NCI-H2081 (cell line): ENCODE data around the gene DTNBP1.
A peak's percentile ranks its signal among the peaks of the same experiment; 100 is the strongest.
"Not testable (repeated sequence)": the region's sequence is repeated elsewhere in the genome, so short reads cannot be mapped to it uniquely, and the experiment has no call there.

Experiments
- DNase-seq, 2 experiments: peaks; one replicate each; lab custom pipeline; 2025; lab: John Stamatoyannopoulos, UW

Gene DTNBP1

DNA sequence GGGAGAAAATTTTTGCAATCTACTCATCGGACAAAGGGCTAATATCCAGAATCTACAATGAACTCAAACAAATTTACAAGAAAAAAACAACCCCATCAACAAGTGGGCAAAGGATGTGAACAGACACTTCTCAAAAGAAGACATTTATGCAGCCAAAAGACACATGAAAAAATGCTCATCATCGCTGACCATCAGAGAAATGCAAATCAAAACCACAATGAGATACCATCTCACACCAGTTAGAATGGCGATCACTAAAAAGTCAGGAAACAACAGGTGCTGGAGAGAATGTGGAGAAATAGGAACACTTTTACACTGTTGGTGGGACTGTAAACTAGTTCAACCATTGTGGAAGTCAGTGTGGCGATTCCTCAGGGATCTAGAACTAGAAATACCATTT lies 4.1 kb upstream of the DTNBP1 start:
- DNase-seq = not testable (repeated sequence)

DNA sequence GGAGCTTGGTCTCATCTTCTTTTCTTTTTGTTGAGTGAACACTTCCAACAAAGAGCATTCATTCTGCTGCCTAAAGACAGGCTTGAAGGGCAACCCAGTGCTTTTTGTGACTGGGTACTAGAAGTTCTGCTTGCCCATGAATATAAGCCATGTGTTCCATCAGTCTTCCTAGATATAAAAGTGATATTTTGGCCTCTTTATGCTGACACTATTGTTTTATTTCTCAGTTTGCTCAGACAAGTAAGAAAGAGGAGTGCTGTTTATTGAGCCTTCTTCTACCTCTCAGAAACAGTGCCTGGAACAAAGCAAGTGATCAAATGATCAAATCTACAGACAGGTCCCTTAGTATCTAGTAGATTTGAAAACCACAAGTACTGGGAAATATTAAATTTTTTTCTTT lies 2.4 kb upstream of the DTNBP1 start:
- no peak for DNase-seq

DNA sequence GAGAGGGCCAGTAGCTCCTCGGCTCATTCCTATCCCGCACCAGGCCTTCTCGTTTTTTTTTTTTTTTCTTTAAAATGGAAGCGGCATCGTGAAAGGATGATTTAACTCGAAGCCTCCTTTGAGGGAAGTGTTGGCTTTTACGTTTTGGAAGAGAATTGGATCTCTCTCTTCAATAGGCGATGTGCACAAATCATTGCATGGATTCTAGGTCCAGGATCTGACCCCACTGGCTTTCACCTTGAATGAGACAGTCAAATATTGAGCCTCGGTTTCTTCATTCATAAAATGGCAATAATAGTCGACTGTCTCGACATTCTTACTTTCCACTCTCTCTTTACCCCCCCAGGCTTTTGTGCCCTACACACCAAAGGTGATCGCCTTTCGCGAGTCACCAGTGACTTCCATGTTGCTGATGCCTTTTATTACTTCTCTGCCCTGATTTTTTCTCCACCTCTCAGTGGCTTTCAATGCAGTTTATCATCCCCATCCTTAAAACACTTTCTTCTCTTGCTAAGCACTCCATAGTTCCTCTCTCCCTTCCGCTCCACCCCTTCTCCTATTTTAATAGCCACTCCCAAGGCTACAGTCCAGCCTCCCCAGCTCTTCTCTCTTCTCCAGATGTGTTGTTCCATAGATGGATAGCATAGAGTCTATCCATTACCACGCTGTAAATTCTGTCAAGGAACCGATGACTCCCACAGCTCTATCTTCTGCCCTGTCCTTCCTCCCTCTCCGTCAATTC lies 473 bp upstream of the DTNBP1 start:
- no peak for DNase-seq

DNA sequence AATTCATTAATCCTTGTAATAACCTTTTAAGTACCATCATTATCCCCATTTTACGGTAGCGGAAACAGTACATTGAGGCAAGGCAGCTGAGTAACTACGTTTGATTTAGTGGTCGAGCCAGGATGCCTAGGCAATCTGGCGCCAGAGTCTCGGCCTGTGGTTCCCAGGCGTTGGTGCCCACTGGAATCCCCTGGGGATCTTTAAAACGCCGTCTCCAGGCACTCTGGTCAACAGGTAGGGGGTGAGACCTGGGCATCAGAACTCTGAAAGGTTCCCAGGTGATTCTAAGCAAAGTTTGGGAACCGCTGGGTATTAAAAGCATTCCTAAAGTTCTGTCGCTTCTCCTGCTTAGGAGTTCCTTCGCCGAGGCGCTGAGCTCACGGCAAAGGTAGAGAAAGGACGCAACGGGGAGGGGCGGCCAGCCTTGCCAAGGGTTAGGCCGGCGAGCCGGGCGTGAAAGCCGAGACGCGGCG lies 939 bp downstream of the DTNBP1 start:
- peak in 1 of 2 experiments; percentile 48 for DNase-seq

DNA sequence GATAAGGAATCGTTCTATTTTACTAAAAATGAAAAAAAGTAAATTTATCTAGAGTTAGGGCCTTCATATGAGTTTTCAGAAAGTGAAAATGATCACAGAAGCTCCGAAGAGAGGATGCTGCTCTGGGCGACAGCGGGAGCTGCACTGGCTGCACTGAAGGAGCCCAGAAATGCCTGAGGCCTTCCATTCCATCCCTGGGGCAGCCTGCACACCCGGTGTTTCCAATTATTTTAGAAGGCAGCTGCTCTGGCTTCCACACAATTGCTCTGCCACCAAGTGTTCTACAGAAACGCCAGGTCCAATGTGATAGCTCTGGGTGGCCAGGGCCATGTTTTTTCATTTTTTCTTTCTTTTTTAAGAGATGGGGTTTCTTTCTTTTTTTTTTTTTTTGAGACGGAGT lies 3.6 kb downstream of the DTNBP1 start:
- DNase-seq = no peak

DNA sequence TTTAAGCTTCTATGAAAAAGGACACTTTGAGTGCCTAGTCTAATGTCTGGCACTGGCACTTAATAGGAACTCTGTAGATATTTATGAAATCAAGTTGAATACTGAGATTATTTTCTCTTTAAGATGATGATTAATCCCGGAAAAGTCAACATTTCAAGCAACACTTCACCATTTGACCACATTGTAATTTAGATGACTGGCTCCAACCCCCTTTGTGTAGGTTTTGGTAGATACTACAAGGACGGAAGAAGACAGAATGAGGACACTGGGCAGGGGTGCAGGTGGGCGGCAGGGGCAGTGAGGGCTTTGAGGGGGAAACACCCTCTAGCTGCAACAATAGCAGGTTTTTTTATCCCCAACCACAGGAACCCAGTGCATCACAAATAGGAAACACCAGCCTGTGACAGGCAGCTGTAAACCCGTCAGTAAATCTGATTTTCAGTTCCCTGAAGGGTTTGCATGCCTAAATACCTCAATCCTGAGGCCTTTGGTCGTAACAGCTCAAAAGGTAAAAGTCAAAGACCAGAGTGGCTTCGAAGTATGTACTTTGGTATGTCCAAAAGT lies 4.6 kb downstream of the DTNBP1 start:
- DNase-seq = no peak

DNA sequence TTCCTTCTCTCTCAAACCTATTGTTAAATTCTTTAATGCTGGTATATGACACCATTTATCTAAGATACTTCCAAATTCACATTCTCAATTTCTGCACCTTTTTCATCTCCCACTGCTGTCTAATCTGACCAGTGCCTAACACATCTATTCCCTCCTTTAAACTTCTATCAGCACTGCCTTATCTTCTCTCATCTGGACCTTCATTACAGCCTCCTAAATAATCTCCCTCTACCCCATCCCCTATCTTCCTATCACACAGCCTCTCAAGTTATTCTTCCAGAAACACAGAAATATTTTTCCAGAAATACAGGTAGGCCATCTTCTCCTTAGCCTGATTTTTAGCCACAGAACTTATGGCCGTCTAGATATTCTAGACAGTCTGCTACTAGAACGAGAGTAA lies 5.5 kb downstream of the DTNBP1 start:
- DNase-seq = no peak

DNA sequence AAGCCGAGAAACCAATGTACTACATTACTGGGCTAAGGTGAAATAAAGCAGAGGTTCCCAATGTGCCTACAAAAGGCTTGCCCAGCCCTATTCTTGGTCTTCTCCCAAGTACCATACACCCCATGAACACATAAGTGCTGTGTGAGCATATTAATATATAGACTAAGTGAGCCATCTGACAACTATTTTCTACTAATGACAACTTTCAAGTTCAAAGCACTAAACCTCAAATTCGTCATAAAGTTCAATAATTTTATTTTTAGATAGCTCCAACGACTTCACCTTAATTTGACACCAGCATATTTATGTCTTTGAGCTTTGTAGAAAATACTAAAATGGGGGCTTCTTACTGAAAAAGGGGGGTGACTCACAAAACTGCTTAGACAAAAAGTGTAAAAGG lies 6.7 kb downstream of the DTNBP1 start:
- DNase-seq = no peak

DNA sequence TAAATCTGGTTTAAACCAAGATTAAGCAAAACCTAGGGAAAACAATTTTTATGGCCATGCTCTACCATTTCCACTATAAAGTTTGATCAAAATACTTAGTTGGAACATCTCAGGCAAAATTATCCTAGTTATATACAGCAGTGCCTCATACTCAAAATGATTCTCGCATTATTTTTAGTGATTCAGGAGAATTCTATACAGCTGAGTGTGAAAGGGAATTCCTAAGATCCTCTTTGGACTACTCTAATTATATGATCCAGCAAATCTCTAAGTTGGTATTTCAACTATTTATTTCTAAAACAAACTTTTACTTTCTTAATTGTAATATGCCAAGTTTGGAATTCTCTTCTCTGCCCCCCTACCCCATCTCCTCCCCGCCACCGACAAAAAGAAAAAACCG lies 8.6 kb downstream of the DTNBP1 start:
- no peak for DNase-seq

DNA sequence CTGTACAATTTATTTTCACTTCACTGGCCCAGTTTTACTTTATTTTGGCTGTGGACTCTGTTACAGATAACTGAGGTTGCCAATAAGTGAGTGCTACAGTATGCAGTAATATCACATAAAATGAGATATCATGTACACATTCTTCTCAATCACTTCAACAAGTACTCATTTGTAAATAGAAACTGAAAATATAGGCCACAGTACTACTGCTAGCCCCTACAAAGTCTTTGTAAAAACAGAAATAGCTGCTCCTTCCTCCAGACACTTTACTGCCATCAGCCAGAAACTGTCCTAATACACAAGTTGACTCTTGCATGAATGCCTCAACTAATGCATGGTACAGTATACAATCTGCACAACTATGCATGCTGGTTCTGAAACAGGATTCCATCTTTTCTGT lies 9.2 kb downstream of the DTNBP1 start:
- DNase-seq = no peak

DNA sequence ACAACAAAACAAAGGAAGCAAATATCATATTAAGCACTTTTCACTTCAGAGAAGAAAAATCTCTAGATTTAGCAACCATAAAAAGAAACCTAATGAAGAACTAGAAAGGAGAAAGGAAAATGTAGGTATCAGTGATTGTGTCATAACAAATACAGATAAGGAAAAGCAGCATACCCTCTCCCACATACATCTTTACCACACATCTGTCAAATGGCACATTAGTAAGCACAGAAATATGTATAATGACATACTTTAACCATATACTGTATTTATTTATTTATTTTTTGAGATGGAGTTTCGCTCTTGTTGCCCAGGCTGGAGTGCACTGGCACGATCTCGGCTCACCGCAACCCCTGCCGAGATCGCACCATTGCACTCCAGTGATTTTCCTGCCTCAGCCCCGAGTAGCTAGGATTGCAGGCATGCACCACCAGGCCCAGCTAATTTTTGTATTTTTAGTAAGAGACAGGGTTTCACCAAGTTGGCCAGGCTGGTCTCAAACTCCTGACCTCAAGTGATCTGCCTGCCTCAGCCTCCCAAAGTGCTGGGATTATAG lies 12.7 kb downstream of the DTNBP1 start:
- DNase-seq = not testable (repeated sequence)

DNA sequence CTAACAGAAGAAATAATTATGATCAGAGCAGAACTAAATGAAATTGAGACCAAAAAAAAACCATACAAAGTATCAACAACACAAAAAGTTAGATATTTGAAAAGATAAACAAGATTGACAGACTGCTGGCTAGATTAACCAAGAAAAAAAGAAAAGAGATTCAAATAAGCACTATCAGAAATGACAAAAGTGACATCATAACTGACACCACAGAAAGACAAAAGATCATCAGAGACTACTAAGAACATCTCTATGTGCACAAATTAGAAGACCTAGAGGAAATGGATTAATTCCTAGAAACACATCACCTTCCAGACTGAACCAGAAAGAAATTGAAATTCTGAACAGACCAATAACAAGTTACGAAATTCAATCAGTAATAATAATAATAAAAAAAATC lies 17.9 kb downstream of the DTNBP1 start:
- no peak for DNase-seq

DNA sequence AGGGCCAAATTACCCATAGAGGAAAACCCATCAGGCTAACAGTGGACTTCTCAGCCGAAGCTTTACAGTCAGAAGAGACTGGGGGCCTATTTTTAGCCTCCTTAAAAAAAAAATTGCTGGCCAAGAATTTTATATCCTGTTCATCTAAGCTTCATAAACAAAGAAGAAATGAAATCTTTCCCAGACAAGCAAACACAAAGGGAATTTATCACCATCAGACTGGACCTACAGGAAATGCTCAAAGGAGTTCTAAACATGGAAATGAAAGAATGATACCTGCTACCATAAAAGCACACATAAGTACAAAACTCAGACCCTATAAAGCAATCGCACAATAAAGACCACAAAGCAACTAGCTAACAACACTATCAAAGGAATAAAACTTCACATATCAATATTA lies 19.3 kb downstream of the DTNBP1 start:
- no peak for DNase-seq

DNA sequence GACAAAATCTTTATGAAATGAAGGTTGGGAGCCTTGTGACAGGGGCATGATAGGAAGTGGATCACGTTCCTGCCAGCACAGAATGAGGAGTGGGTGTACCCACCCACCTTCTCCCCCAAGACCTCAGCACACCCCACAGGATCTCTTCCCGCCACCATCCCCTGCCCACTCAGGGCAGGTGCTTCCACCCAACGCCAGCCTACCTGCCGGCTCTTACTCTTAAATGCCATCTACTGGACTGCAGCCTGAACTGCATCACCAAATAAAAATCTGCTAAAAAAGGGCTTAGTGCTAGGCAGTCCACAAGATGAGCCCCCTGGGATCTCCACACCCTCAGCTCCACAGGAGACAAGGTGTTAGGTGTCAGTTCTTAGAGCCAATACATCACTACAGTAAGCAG lies 20.6 kb downstream of the DTNBP1 start:
- no peak for DNase-seq

DNA sequence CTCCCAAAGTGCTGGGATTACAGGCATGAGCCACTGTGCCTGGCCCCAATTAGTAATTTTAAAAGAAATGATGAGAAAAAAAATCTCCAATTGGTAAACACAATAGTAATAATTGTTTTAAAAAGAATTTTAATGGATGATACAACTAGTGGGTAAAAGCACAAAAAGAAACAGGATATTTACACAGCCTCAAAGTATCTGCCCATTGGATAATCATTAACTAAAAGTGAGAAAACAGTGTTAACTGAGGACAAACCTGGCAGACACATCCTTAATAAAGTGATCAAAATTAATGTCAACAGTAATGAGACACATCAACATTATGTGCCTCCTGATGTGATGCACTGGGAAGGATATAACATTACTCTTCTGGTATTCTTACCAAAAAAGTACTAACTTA lies 24.5 kb downstream of the DTNBP1 start:
- DNase-seq = no peak

DNA sequence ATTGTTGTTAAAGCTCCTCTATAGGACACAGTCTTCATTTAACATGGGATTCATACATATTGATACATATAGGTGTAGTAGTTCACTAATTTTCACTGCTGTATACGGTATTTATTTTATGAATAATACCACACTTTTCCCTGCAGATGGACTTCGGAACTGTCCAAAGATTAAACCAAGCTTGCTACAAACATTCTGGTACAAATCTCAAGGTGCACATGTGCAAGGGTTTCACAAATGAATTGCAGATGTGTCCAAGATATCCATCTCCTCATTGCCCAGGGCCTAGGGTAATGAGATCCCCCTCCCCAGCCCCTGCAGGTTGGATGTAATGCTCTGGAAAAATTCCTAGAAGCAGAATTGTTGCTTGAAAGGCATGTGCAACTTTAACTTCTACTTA lies 31.4 kb downstream of the DTNBP1 start:
- no peak for DNase-seq

DNA sequence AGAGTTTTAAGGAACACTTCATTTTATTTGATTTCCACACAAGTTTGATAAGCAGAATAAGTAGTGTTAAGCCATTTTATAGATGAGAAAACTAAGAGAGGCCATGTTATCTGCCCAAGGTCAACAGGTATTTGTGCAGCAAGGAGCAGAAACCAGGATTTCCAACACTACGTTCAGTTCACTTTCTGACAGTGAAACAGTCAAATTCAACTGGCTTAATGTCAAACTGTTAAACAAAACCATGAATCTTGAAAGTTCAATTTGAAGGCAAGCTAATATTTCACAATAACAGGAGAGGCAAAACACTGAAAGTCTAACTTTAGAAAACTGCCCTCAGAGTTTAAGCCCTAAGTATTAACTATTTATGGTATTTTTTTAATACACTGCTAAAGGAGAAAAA lies 32.6 kb downstream of the DTNBP1 start:
- DNase-seq = no peak

DNA sequence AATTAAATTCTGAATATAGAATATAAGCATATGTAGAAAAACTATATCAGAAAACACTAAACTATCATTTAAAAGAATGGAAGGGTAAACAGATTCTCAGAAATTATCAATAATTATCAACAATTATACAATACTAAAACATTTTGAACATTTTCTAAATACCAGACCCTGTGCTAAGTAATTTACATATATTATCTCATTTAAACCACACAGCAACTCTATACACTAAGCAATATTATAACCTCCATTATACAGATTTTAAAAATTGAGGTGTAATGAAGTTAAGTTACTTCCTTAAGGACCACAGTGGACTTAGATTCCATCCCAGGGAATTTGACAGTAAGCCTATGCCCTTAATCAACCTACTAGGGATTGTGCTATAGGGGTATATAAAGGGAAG lies 33.3 kb downstream of the DTNBP1 start:
- DNase-seq = no peak

DNA sequence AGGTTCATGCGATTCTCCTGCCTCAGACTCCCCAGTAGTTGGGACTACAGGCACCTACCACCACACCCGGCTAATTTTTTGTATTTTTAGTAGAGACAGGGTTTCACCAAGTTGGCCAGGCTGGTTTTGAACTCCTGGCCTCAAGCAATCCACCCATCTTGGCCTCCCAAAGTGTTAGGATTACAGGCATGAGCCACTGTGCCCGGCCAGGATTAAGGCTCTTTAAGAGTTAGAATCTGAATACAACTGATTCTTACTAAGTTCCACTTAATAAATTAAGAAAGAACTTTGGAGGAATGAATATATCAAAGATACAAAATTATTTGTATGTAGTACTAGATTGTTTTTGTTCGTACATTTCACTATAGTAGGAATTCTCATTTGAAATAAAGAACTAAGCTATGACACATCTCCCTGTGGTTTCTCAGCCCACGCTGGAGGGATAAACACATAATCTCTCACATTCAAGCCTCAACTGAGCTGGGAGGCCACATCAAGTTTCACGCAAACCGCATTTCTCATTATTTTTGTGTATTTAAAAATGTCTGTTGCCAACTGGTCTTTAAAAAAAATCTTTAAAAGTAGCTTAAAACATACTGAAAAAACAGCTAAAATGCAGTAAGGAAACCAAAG lies 34.2 kb downstream of the DTNBP1 start:
- no peak for DNase-seq

DNA sequence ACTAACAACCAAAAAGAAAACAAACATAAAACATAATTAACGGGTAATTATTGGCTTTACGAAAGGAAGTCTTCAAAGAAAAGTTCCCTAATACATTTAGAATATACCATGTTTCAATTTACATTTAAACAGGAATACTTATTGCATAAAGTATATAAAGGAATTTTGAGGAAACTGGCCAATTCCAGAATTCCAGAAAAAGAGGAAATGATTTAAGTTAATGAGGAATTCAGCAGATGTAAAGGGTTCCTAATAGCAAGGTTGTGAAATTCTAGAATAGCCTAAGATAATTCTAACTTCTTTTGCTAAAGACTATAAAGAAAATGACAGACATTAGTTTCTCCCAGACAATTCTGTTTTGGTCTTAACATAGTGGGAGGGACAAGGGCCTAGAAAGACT lies 35.0 kb downstream of the DTNBP1 start:
- DNase-seq = no peak

DNA sequence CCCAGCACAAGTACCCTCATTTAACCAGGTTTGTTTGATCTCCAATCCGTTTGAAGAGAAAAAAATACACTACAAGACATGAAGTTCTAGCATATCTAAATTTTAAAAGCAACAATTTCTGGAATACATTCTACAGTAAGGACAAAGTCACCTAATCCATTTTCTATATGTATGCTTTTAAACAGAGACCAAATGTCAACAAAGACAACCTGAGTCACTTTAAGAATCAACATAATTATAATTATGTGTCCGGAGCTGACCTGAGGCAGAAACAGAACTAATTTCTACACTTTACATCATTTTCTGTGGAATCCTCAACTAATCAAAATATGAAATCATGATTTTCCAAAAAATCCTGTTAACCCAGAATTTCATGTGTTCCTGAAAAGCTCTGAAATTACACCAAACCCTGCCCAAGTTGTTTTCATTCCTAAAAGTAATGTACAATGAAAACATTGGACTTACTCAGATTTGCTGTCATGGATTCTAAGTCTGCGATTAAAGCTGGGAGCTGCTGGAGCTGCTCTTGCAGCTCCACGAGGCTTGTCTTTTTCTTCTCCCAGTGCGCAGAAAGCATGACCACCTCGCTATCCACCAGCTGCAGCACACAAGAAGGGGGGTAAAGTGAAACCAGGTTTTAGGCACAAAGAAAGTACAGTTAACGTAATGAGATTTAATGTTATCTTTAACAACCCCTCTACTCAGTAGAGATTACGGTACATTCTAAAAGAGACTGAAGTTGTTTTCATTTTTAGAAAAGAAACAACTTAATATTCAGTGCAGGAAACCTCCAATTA lies 35.8 kb downstream of the DTNBP1 start:
- DNase-seq = no peak

DNA sequence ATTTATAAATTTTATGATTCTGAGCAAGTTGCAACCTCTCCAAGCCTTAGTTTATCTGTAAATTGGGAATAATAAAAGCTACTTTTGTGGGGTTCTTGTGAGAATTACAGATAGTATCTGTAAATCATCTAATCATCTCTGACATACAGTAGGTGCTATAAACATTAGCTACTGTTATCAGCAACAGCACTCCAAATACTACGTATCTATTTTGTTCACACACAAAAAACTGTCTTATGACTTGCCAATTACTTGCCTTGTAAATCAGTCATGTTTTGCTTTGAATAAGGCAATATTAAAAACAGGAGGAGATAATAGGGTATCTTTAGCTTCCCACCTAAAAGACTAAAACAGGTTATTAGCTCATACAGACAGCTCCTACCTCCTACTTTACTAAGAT lies 36.7 kb downstream of the DTNBP1 start:
- no peak for DNase-seq
